ENCODE measurements around the gene UBP1. TPM values are rescaled to one million over a fixed set of nuclear protein-coding genes. Genes with fewer than 3 reads are reported as not detected.

The UBP1 gene, protein sequence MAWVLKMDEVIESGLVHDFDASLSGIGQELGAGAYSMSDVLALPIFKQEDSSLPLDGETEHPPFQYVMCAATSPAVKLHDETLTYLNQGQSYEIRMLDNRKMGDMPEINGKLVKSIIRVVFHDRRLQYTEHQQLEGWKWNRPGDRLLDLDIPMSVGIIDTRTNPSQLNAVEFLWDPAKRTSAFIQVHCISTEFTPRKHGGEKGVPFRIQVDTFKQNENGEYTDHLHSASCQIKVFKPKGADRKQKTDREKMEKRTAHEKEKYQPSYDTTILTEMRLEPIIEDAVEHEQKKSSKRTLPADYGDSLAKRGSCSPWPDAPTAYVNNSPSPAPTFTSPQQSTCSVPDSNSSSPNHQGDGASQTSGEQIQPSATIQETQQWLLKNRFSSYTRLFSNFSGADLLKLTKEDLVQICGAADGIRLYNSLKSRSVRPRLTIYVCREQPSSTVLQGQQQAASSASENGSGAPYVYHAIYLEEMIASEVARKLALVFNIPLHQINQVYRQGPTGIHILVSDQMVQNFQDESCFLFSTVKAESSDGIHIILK
- 53.8 and 56.6 TPM in 2 replicates for total RNA-seq

DNA sequence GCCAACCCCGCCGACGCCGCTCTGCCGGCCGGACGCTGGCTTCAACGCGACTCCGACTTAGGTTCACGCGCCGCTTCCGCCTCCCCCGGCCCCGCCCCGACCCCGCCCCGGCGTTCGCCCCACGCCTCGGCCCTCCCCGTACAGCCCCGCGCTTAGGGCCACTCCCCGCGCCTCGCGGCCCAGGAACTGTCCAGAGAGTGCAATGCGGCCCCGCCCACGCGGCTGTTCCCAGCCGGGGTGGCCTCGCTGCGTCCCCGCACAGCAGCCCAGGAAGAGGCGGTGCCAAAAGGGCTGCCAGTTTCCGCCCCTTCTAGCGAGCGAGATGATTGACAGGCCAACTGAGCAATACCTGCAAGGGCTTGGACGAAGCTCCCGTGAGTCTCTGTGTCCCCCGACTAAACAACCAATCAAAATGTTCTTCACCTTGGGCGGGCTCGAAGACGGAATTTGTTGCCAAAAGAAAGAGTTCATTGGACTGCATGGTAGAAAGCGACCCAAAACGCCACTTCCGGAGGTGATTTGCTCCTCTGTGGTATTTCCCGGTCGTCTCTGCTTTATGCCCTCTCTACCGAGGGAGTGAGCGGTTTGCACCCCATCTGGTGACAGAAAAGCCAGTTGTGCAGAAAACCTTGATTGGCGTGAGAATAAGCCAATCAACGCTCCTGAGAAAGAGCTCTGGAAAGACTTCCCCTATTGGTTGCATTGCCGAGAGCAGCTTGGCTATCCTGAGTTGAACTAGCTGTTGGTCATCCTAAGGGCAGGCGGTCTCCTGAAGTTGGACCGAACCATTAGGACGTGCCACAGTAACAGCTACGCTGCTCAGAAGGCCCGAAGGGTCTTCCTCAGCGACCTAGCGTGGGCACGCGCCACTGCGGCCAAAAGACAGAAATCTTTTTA, at the start of gene UBP1:
UBP1 (minus strand) TSS at position 78 of the 897 bp plus-strand sequence. CDS start 557 bp downstream, outside the sequence.

Other genes starting within 250 kb of the UBP1 start
- 4.8 and 6.1 TPM in 2 replicates for gene SUSD5, start 221.6 kb downstream of the UBP1 start, total RNA-seq
- gene FBXL2, start 163.0 kb downstream of the UBP1 start, total RNA-seq = 8.2 and 12.9 TPM in 2 replicates

Measured in aortic smooth muscle cell (primary cell).